Stimulated activated CD8-positive, alpha-beta memory T cell treated with anti-CD3 and anti-CD28 coated beads, Interleukin-7, amount 100 ng/mL, for 48 hours (primary cell): Measurements from ENCODE around the gene MRPS34.

Experiments
- DNase-seq, 2 donors: peaks; one replicate each; pipeline ENCODE4 v3.0.0-alpha.2; 2020; ENCODE audit warnings: low read depth in 1 of 2; ENCODE audit errors: extremely low read depth in 1 of 2

Gene MRPS34

GRCh38 chr16:1794908-1795666 is 22.2 kb upstream of the MRPS34 start:
- DNase-seq: no peak

DNA sequence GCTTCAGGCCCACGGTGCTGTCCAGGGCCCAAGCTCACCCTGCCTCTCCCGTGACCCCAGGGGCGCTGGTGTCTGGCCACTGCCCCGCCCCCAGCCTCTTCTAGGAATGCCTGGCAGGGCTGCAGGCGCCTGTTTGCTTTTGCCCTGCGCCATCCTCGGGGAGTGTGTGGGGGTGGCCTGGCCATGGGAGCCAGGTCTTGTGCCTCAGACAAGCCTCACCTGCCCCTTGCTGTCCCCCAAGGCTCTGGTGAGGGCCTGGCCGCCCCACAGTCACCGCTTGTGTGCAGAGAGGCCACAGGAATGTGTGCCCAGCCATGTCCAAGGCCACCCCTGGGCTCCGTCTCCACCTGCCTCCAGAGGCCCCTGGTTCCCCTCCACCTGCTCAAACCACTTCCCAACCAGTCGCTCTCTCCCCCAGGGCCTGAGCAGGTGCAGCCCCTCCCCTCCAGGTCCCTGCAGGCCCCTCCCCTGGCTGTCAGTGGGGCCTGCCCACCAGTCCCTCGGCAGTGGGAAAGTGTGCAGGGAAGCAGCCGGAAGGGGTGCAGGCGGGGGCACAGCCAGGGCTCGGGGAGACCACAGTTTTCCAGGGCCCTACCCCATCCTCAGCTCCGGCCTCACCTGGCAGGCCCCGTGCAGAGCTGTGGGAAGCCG is 21.4 kb upstream of the MRPS34 start:
- DNase-seq: no peak

- no peak for DNase-seq
Measured at GRCh38 chr16:1793578-1794220, 20.8 kb upstream of the MRPS34 start, which contains the start of gene IGFALS. TSS of gene IGFALS (minus strand) at chr16:1793705. CDS start at chr16:1793652, 53 bp downstream.

GRCh38 chr16:1792836-1793577 is 20.1 kb upstream of the MRPS34 start:
- no peak for DNase-seq

GRCh38 chr16:1791943-1792812 is 19.2 kb upstream of the MRPS34 start:
- no peak for DNase-seq

DNA sequence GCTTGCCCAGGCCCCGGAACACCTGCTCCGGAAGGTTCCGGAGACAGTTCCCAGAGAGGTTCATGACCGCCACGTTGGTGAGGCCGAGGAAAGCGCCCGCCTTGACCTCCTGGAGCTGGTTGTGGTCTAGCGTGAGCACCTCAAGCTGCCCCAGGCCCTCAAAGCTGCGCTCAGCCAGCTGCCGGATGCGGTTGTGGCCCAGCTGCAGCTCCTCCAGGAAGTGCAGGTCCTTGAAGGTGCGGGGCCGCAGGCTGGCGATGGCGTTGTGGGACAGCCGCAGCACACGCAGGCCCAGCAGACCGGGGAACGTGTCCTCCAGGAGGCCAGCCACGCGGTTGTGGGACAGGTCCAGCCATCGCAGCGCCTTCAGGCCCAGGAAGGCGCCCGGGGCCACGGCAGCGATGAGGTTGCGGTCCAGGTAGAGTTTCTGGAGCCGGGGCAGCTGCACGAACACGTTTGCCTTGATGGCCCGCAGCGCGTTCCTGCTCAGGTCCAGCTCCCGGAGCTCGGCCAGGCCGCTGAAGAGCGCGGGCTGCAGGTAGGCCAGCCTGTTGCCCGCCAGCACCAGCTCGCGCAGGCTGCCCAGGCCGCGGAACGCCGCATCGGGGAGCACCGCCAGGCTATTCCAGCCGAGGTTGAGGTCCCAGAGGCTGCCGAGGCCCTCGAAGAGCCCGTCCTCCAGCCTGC is 18.5 kb upstream of the MRPS34 start:
- DNase-seq: no peak

DNA sequence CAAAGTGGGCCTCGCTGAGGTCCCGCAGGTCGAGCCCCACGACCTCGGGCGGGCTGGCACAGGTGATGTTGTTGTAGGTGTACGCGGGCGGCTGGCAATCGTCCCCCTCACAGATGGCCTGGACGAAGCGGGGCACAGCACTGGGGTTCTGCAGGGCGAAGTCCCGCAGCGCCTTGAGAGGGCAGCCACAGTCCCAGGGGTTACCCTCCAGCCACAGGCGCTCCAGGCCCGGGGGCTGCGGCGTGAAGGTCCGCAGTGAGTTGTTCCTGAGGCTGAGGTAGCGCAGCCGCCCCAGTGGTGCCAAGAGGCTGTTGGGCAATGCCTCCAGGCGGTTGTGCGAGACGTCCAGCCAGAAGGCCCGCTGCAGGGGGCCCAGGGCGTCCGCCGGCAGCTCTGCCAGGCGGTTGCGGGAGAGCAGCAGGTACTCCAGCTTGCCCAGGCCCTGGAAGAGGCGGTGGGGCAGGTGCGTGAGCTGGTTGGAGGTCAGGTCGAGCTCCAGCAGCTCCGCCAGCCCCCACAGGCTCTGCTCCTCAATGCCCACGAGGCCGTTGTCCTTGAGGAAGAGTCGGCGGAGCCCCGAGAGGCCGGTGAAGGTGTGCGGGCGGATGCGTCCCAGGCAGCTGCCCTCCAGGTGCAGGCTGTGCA is 17.8 kb upstream of the MRPS34 start:
- no peak for DNase-seq

DNA sequence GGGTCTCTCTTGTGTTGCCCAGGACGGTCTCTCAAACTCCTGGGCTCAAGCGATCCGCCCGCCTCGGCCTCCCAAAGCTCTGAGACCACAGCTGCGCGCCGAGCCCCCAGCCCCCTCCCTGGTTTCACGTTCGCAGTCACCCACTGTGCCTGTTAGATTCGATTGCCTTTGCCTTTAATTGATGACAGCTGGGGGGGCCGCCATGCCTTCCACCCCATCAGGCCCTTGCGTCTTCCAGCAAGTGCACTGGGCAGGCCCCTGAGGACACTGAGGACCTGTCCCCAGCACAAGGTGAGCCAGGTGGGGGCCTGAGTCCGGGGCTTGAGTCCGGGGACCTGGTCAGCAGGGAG is 17.3 kb upstream of the MRPS34 start:
- DNase-seq: no peak

DNA sequence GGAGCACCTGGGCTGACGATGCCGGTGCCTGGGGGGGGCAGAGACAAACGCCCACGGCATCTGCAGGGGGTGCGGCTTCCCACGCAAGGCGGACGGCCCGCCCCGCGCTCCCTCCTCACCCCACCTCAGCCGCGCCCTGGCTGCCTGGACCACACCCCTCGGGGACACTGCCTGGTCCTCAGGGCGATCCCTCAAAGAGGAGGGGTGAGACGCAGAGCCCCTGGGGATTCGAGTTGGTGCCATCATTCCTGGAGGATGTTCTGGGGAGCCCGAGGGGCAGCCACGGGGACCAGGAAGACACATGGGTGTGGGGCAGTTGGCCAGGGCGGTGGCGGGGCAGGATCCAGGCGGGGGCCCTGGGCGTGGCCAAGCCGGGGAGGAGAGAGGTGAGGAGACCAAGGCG is 16.7 kb upstream of the MRPS34 start:
- no peak for DNase-seq

GRCh38 chr16:1788708-1789100 is 15.8 kb upstream of the MRPS34 start:
- DNase-seq: no peak

DNA sequence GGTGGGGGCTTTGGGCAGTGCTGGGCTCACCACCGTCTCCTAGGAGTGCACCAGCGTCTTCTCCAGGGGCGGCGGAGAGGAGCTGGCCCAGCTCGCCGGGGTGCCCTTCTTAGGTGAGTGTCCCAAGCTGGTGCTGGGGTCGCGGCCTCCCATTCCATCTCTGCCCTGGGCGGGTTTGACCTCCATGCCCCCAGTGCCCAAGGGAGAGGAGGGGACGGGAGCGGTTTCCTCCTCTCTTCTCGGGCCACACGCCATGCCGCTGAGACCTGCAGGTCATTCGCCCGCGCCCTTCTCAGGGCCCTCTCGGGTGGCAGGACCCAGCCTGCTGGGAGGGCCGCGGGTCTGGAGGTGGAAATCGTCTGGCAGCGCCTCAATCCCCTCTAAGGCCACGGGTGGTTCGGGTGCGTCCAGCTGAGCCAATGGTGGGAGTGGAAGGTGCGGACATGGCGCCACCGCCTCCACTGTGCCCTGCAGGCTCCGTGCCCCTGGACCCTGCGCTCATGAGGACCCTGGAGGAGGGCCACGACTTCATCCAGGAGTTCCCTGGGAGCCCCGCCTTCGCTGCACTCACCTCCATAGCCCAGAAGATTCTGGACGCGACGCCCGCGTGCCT is 15.3 kb upstream of the MRPS34 start:
- DNase-seq: no peak

DNA sequence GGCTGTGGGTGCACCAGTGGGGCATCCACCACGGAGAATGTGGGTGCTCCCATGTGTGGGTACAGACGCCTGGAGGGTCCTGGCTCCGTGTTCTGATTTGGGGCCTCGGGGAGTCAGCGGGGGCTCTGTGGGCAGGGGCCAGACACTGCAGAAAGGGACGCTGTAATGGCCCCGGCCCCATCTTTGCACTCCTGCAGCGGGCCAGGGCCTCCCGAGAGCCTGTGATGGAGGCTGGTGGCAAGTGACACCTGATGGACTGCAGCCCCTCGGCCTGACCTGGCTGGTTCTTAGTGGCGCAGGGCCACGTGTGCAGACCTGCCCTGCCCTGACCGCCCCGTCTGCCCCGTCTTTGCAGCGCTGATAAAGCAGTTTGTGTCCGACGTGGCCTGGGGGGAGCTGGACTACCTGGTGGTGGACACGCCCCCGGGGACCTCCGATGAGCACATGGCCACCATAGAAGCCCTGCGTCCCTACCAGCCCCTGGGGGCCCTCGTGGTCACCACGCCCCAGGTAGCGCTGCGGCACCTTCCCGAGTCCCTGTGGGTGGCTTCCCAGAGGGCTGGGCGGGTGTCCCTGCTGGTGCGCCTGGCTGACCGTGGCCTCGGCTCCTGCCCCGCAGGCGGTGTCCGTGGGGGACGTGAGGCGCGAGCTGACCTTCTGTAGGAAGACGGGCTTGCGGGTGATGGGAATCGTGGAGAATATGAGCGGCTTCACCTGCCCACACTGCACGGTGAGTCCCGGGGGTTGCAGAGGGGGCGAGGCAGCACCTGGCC is 14.6 kb upstream of the MRPS34 start:
- no peak for DNase-seq

- no peak for DNase-seq
Measured at GRCh38 chr16:1787056-1787321, 14.1 kb upstream of the MRPS34 start.

- DNase-seq: no peak
Measured at GRCh38 chr16:1786242-1787055, 13.5 kb upstream of the MRPS34 start.

- no peak for DNase-seq
Measured at GRCh38 chr16:1785846-1786170, 12.9 kb upstream of the MRPS34 start.

DNA sequence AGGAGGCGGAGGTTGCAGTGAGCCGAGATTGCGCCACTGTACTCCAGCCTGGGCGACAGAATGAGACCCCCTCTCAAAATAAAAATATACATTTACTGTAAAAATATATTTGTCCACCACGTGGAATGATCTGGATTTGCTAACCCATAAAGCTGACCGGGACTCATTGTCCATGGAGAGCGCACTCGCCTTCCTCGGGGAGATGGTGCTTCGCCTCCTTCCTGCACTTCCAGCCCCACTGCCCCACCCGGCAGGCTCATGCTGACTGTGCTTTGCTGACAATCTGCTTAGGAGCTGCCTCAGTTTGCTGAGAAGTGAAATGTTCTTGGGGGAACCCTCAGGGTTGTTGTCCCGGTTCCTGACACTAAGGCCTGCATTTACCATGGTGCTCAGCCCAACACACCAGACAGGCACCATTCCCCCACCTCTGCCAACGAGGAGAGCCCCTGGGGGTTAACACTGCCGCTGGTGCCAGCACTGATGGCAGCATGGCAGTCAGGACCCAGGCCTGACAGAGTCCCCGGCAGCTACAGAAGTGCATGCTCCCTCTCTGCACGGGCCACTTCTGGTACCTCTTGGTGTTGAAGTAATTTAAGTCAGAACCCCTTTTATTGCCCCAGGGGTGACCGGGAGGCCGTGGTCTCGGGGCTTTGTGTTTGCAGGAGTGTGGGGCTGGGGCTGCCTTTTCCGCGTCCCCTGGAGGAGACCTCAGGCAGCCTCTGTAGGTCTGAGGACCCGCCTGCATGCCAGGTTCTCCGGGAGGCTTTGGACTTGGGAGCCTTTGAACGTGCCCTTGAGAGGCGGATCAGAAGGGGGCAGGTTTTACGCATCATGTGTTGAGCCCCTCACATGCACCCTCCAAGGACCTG is 12.3 kb upstream of the MRPS34 start:
- DNase-seq: no peak
